Fibroblast of peridontal ligament (primary cell): ENCODE data around the gene CCL18.
"Not testable (repeated sequence)": the region's sequence is repeated elsewhere in the genome, so short reads cannot be mapped to it uniquely, and the experiment has no call there.

Experiments used
- DNase-seq: peaks from one replicate; pipeline ENCODE4 v3.0.0-alpha.2; 2010; ENCODE audit errors: extremely low read depth

CCL18 gene

GRCh38 chr17:36104246-36104645 is 40.2 kb downstream of the CCL18 start:
- not testable (repeated sequence) for DNase-seq

- DNase-seq, result no peak
Observed at GRCh38 chr17:36104701-36105181, 40.7 kb downstream of the CCL18 start.

GRCh38 chr17:36105781-36106492 is 41.9 kb downstream of the CCL18 start:
- DNase-seq, result no peak

GRCh38 chr17:36106493-36106835 is 42.4 kb downstream of the CCL18 start:
- no peak for DNase-seq

- DNase-seq, result no peak
Observed at GRCh38 chr17:36107660-36108059, 43.6 kb downstream of the CCL18 start.

GRCh38 chr17:36108265-36108664 is 44.2 kb downstream of the CCL18 start:
- not testable (repeated sequence) for DNase-seq

GRCh38 chr17:36111068-36111490 is 47.0 kb downstream of the CCL18 start:
- DNase-seq, result no peak

GRCh38 chr17:36112572-36112971 is 48.5 kb downstream of the CCL18 start:
- DNase-seq, result no peak

- not testable (repeated sequence) for DNase-seq
Observed at GRCh38 chr17:36113131-36113530, 49.1 kb downstream of the CCL18 start.

- not testable (repeated sequence) for DNase-seq
Observed at GRCh38 chr17:36114971-36115648, 51.0 kb downstream of the CCL18 start.

- not testable (repeated sequence) for DNase-seq
Observed at GRCh38 chr17:36115649-36115977, 51.5 kb downstream of the CCL18 start.

- DNase-seq, result no peak
Observed at GRCh38 chr17:36117505-36118382, 53.7 kb downstream of the CCL18 start.

- no peak for DNase-seq
Observed at GRCh38 chr17:36118477-36119353, 54.6 kb downstream of the CCL18 start.

GRCh38 chr17:36120221-36120620 is 56.1 kb downstream of the CCL18 start:
- no peak for DNase-seq

GRCh38 chr17:36121099-36121498 is 57.0 kb downstream of the CCL18 start:
- DNase-seq, result not testable (repeated sequence)
